ENCODE results near the gene PDE9A.

GRCh38 chr21:42666925-42667324 lies 13.5 kb downstream of the PDE9A start:
- TF ChIP-seq TAF1 (IDR thresholded peaks at IDR 0.05; ENCODE audit: borderline replicate concordance, insufficient read depth, low read length) (no peak), POLR2AphosphoS5 (IDR thresholded peaks at IDR 0.05; ENCODE audit: low read depth, low read length) (no peak), REST (IDR thresholded peaks at IDR 0.05; ENCODE audit: insufficient read depth in 1 of 2, low read depth in 2 of 2, low read length in 2 of 2) (no peak)
